ENCODE results near the gene NUP188. TPM values are rescaled to one million over a fixed set of nuclear protein-coding genes. Genes with fewer than 3 reads are reported as not detected.

The NUP188 gene
- total and polyA plus RNA-seq, 2 donors (not counting 1 experiment from before 2014, with no cell fraction given) = 28.8 to 31.4 TPM

DNA sequence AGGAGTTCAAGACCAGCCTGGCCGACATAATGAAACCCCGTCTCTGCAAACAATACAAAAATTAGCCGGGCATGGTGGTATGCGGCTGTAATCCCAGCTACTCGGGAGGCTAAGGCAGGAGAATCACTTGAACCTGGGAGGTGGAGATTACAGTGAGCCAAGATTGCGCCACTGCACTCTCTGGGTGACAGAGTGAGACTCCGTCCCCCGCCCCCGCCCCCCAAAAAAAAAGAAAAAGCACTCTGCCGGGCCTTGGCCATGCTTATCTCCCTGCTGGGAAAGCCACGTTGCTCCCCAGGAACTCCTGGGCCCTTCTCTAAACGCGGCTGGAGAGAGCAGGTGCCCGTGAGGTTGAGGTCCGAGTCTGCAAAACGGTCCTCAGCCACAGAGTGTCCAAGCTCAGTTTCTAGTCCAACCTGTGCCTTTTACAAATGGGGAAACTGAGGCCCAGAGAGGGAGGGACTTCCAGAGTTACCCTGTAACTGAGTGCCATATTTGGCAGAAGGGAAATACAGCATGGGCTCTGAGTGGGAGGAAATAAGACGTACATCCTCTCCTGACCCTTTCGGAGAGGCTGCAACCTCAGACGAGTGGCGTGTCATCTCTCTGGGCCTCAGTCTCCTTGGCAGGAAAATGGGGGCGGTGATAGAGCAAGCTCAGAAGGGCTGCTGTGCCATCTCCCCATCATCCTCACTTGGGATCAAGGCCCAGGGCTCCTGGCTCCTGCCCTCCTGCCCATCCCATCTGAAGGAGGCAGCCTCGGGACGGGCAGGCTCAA is 33.3 kb upstream of the NUP188 start:
- no peak overlapping the region for H3K4me3 ChIP-seq (replicated peaks in 1 of 4; ENCODE audit: control extremely low read depth in 1 of 4, insufficient read depth in 1 of 4, low read depth in 3 of 4, low read length in 4 of 4)
- H3K9ac ChIP-seq (ENCODE audit: insufficient read depth, low read length) = no peak overlapping the region
- no peak overlapping the region for H3K27ac ChIP-seq (ENCODE audit: insufficient read depth, low read length)
- no peaks in the 10 kb centered on the region for H4K20me1 ChIP-seq (ENCODE audit: control insufficient read depth, extremely low read depth, insufficient read depth, low read length)
- no peak overlapping the region for H3K4me2 ChIP-seq (ENCODE audit: extremely low read depth, insufficient read depth, low read length)
- peaks cover 22% of the 10 kb centered on the region for H3K36me3 ChIP-seq (ENCODE audit: control insufficient read depth, insufficient read depth, low read length)
- no peak overlapping the region for H2AFZ ChIP-seq (ENCODE audit: low read length)
- H3K4me1 ChIP-seq (ENCODE audit: control insufficient read depth, extremely low read depth, insufficient read depth, low read length) = peaks cover 39% of the 10 kb centered on the region
- no peak for TF ChIP-seq CTCF (conservative IDR thresholded peaks at IDR 0.05 in 1 of 2, IDR thresholded peaks at IDR 0.05 in 1 of 2; ENCODE audit: low read depth in 1 of 2, low read length in 2 of 2)
- no peak for TF ChIP-seq EZH2 (IDR thresholded peaks at IDR 0.05; ENCODE audit: low read length, missing control alignments)
- H3K27me3 ChIP-seq (ENCODE audit: control insufficient read depth, insufficient read depth, low read length) = no peaks in the 10 kb centered on the region
- peaks cover 39% of the 10 kb centered on the region for H3K79me2 ChIP-seq (ENCODE audit: control insufficient read depth, insufficient read depth, low read length)
- no peak for DNase-seq (ENCODE audit: low read depth in 2 of 2)
- no peaks in the 10 kb centered on the region for H3K9me3 ChIP-seq (ENCODE audit: control insufficient read depth, insufficient read depth, low read depth, low read length)

GRCh38 chr9:128916204-128916603 is 31.3 kb upstream of the NUP188 start:
- Histone ChIP-seq H2AFZ (ENCODE audit: low read length) (no peak overlapping the region), H3K4me3 (replicated peaks in 1 of 4; ENCODE audit: control extremely low read depth in 1 of 4, insufficient read depth in 1 of 4, low read depth in 3 of 4, low read length in 4 of 4) (no peak overlapping the region), H3K4me2 (ENCODE audit: extremely low read depth, insufficient read depth, low read length) (no peak overlapping the region), H3K4me1 (ENCODE audit: control insufficient read depth, extremely low read depth, insufficient read depth, low read length) (peaks cover 42% of the 10 kb centered on the region), H3K36me3 (ENCODE audit: control insufficient read depth, insufficient read depth, low read length) (peaks cover 18% of the 10 kb centered on the region), H3K79me2 (ENCODE audit: control insufficient read depth, insufficient read depth, low read length) (peaks cover 30% of the 10 kb centered on the region), H3K27ac (ENCODE audit: insufficient read depth, low read length) (no peak overlapping the region), H3K9ac (ENCODE audit: insufficient read depth, low read length) (no peak overlapping the region), H3K9me3 (ENCODE audit: control insufficient read depth, insufficient read depth, low read depth, low read length) (no peaks in the 10 kb centered on the region), H3K27me3 (ENCODE audit: control insufficient read depth, insufficient read depth, low read length) (no peaks in the 10 kb centered on the region), H4K20me1 (ENCODE audit: control insufficient read depth, extremely low read depth, insufficient read depth, low read length) (no peaks in the 10 kb centered on the region)
- DNase-seq (ENCODE audit: low read depth in 2 of 2) = no peak
- TF ChIP-seq CTCF (conservative IDR thresholded peaks at IDR 0.05 in 1 of 2, IDR thresholded peaks at IDR 0.05 in 1 of 2; ENCODE audit: low read depth in 1 of 2, low read length in 2 of 2) (no peak), EZH2 (IDR thresholded peaks at IDR 0.05; ENCODE audit: low read length, missing control alignments) (no peak)

DNA sequence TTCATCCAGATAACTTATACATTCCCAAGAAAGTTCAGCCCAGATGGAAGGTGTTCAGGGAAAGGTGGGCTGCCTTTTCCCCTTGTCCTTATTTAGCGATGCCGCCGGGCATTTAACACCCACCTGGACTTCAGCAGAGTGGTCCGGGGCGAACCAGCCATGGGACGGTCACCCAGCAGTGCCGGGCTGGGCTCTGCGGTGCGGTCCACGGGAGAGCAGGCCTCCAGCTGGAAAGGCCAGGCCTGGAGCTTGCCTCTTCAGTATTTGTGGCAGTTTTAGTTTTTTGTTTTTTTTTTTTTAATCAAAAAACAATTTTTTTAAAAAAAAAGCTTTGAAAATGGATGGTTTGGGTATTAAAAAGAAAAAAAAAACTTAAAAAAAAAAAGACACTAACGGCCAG is 30.8 kb upstream of the NUP188 start:
- Histone ChIP-seq H3K36me3 (ENCODE audit: control insufficient read depth, insufficient read depth, low read length) (peaks cover 18% of the 10 kb centered on the region), H3K9me3 (ENCODE audit: control insufficient read depth, insufficient read depth, low read depth, low read length) (no peaks in the 10 kb centered on the region), H3K9ac (ENCODE audit: insufficient read depth, low read length) (no peak overlapping the region), H4K20me1 (ENCODE audit: control insufficient read depth, extremely low read depth, insufficient read depth, low read length) (no peaks in the 10 kb centered on the region), H3K27ac (ENCODE audit: insufficient read depth, low read length) (peak overlapping the region; percentile 6), H3K4me3 (replicated peaks in 1 of 4; ENCODE audit: control extremely low read depth in 1 of 4, insufficient read depth in 1 of 4, low read depth in 3 of 4, low read length in 4 of 4) (no peak overlapping the region), H3K4me2 (ENCODE audit: extremely low read depth, insufficient read depth, low read length) (no peak overlapping the region), H3K4me1 (ENCODE audit: control insufficient read depth, extremely low read depth, insufficient read depth, low read length) (peaks cover 39% of the 10 kb centered on the region), H2AFZ (ENCODE audit: low read length) (no peak overlapping the region), H3K27me3 (ENCODE audit: control insufficient read depth, insufficient read depth, low read length) (no peaks in the 10 kb centered on the region), H3K79me2 (ENCODE audit: control insufficient read depth, insufficient read depth, low read length) (peaks cover 30% of the 10 kb centered on the region)
- TF ChIP-seq EZH2 (IDR thresholded peaks at IDR 0.05; ENCODE audit: low read length, missing control alignments) (no peak), CTCF (conservative IDR thresholded peaks at IDR 0.05 in 1 of 2, IDR thresholded peaks at IDR 0.05 in 1 of 2; ENCODE audit: low read depth in 1 of 2, low read length in 2 of 2) (no peak)
- DNase-seq (ENCODE audit: low read depth in 2 of 2) = no peak
